GM11168 (cell line): ENCODE results near the gene CHP2.
"Not testable (repeated sequence)": the region's sequence is repeated elsewhere in the genome, so short reads cannot be mapped to it uniquely, and the experiment has no call there.

Source experiments
- in situ Hi-C: fragments of 300-500 bp; cut with MboI; formaldehyde crosslinking; loops from one replicate; pipeline ENCODE4 v1.12.0; 2022; ENCODE audit warnings: low sequenced_read_pairs; ENCODE audit not compliant: unreplicated experiment

Gene CHP2

GRCh38 chr16:23742766-23743165 lies 12.1 kb upstream of the CHP2 start:
- in situ Hi-C loops: no loop called here

- in situ Hi-C loops: no loop called here
These were observed 9.6 kb upstream of the CHP2 start for GRCh38 chr16:23745263-23745662.

- in situ Hi-C loops: no loop called here
These were observed 6.2 kb upstream of the CHP2 start for GRCh38 chr16:23748630-23749029.

- in situ Hi-C loops: not testable (repeated sequence)
These were observed 3.8 kb upstream of the CHP2 start for GRCh38 chr16:23751053-23751452.

GRCh38 chr16:23753908-23754593 lies 775 bp upstream of the CHP2 start:
- in situ Hi-C loops: no loop called here

- in situ Hi-C loops: no loop called here
These were observed 621 bp downstream of the CHP2 start for GRCh38 chr16:23755484-23755809.

- in situ Hi-C loops: no loop called here
These were observed 2.3 kb downstream of the CHP2 start for GRCh38 chr16:23757116-23757515.

- in situ Hi-C loops: no loop called here
These were observed 3.3 kb downstream of the CHP2 start for GRCh38 chr16:23757937-23758619.

GRCh38 chr16:23765933-23766332 lies 11.1 kb downstream of the CHP2 start:
- in situ Hi-C loops: no loop called here

GRCh38 chr16:23768581-23768980 lies 13.8 kb downstream of the CHP2 start:
- in situ Hi-C loops: no loop called here

GRCh38 chr16:23771027-23771426 lies 16.2 kb downstream of the CHP2 start:
- in situ Hi-C loops: no loop called here

GRCh38 chr16:23771642-23772041 lies 16.8 kb downstream of the CHP2 start:
- in situ Hi-C loops: no loop called here

- in situ Hi-C loops: no loop called here
These were observed 18.5 kb downstream of the CHP2 start for GRCh38 chr16:23773339-23773738.

- in situ Hi-C loops: no loop called here
These were observed 26.4 kb downstream of the CHP2 start for GRCh38 chr16:23781176-23781575.

- in situ Hi-C loops: no loop called here
These were observed 30.1 kb downstream of the CHP2 start for GRCh38 chr16:23784811-23785447.

- in situ Hi-C loops: no loop called here
These were observed 31.0 kb downstream of the CHP2 start for GRCh38 chr16:23785842-23786241.

- in situ Hi-C loops: no loop called here
These were observed 32.2 kb downstream of the CHP2 start for GRCh38 chr16:23786964-23787561.

GRCh38 chr16:23788685-23789084 lies 33.9 kb downstream of the CHP2 start:
- in situ Hi-C loops: no loop called here

- in situ Hi-C loops: no loop called here
These were observed 40.6 kb downstream of the CHP2 start for GRCh38 chr16:23795378-23795777.

GRCh38 chr16:23796941-23797340 lies 42.1 kb downstream of the CHP2 start:
- in situ Hi-C loops: no loop called here

GRCh38 chr16:23801378-23801777 lies 46.6 kb downstream of the CHP2 start:
- in situ Hi-C loops: loop anchor here (5.0 kb wide), 1 partner anchor 211 kb away; no protein-coding TSS in a partner anchor
